Mesothelial cell of epicardium (in vitro differentiated cells): ENCODE measurements around the gene MYCBPAP. TPM values are rescaled to one million over a fixed set of nuclear protein-coding genes. Genes with fewer than 3 reads are reported as not detected.

Experiments used
- DNase-seq, 2 experiments: peaks; one replicate each; pipeline ENCODE4 v3.0.0; 2021; ENCODE audit warnings: low spot score in 2 of 2; ENCODE audit not compliant: unreplicated experiment in 2 of 2
- H3K27ac Mint-ChIP-seq: 2 replicates; pipeline ENCODE4 v1.8.0; 2021; ENCODE audit warnings: mixed read lengths
- H3K27me3 Mint-ChIP-seq: 2 replicates; pipeline ENCODE4 v1.8.0; 2021; ENCODE audit warnings: low read depth, mixed read lengths
- H3K36me3 Mint-ChIP-seq: 2 replicates; pipeline ENCODE4 v1.8.0; 2021; ENCODE audit warnings: mixed read lengths
- H3K4me1 Mint-ChIP-seq: 2 replicates; pipeline ENCODE4 v1.8.0; 2021; ENCODE audit warnings: mixed read lengths
- H3K4me3 Mint-ChIP-seq: 2 replicates; pipeline ENCODE4 v1.8.0; 2021; ENCODE audit warnings: mild to moderate bottlenecking, moderate library complexity, mixed read lengths
- H3K9me3 Mint-ChIP-seq: 2 replicates; pipeline ENCODE4 v1.8.0; 2021; ENCODE audit warnings: mixed read lengths
- total RNA-seq: library from RNA; stranded (reverse); gene quantifications from 3 replicates; pipeline ENCODE4 v1.2.1, GENCODE V29; 2021
- TF ChIP-seq, protein P1 (sequence below): fragments of 200-600 bp; sonication (generic); IDR thresholded peaks from one replicate; pipeline ENCODE4 v1.5.0; 2021; ENCODE audit warnings: antibody characterized with exemption; ENCODE audit not compliant: unreplicated experiment

The MYCBPAP gene
- total RNA-seq, 1 donor from 2014 or later: 5.1 TPM

DNA sequence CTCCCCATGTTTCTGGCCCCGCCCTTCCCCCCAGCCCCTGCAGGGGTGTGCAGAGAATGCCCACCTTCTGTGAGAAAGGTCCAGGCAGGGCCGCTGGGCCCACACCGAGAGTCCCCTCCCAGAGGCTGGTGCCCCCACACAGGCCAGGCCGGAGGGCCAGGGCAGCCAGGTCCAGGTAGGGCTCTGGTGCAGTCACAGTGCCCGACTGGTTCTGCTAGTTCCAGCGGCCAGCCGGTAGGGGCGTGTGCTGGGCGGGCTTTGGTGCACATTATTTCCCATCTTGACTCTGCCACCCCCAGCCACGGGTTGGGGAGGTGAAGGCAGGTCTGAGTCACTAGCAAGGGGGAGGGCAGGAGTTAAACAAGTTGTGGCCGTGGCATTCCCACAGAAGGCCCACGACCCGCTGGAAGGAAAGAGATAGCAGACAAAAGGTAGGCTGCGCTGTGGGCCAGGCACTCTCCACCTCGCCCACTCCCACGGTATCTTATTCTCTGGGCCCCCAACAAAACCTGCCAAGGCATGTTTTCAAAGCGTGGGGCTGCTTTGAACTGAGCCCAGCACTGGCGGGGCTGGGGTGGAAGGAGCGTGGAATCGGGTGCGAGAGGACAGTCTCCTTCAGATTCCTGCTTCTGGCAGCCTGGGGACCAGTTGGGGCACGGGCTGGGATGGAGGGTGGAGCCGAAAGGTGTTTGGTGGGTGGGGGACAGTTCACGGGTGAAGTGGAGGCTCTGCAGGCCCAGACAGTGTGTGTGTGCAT is 26.2 kb downstream of the MYCBPAP start:
- Mint-ChIP-seq H3K4me1 (peaks cover 43% of the 10 kb centered on the region), H3K36me3 (peaks cover 5% of the 10 kb centered on the region), H3K27me3 (peaks cover 7% of the 10 kb centered on the region), H3K4me3 (peak overlapping the region; percentile 79), H3K9me3 (no peaks in the 10 kb centered on the region), H3K27ac (peak overlapping the region; percentile 96)
- TF ChIP-seq, protein P1, sequence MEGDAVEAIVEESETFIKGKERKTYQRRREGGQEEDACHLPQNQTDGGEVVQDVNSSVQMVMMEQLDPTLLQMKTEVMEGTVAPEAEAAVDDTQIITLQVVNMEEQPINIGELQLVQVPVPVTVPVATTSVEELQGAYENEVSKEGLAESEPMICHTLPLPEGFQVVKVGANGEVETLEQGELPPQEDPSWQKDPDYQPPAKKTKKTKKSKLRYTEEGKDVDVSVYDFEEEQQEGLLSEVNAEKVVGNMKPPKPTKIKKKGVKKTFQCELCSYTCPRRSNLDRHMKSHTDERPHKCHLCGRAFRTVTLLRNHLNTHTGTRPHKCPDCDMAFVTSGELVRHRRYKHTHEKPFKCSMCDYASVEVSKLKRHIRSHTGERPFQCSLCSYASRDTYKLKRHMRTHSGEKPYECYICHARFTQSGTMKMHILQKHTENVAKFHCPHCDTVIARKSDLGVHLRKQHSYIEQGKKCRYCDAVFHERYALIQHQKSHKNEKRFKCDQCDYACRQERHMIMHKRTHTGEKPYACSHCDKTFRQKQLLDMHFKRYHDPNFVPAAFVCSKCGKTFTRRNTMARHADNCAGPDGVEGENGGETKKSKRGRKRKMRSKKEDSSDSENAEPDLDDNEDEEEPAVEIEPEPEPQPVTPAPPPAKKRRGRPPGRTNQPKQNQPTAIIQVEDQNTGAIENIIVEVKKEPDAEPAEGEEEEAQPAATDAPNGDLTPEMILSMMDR: peak; percentile 62
- DNase-seq: peak in 1 of 2 experiments; percentile 57

DNA sequence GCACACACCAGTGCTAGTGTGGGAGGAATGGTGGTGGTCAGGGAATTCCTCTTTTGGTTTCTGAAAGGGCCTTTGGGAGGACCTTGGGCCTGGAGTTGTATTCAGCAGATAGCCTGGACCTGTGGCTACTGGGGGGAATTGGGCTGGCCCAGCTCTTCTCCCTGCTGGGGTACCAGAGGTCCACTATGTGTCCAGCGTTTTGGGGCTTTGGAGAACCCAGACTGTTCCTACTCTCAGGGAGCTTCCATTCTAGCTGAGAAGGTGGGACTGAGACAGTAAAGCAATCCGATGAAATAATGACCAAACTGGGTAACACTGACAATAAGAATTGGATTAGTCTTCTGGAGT is 26.7 kb downstream of the MYCBPAP start:
- H3K36me3 Mint-ChIP-seq: peaks cover 8% of the 10 kb centered on the region
- peaks cover 7% of the 10 kb centered on the region for H3K27me3 Mint-ChIP-seq

DNA sequence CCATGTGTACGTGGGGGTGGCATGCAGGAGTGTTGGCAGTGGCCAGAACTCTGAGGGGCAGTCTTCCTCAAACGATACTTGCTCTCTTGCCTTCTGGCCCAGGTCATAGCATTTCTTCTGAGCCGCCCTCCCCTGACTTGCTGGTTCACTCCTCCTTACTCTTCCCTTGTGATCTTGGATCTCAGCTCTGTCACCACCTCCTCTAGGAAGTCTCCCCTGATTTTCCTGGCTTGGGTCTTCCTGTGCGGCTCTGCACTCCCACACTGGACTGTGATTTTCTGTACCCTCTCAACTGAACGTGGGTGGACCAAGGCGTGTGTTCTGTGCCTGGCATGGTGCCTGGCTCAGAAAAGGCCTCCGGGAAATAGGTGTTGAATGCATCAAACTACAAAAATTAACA is 27.2 kb downstream of the MYCBPAP start:
- DNase-seq: no peak
- Mint-ChIP-seq H3K27me3 (peaks cover 7% of the 10 kb centered on the region), H3K4me1 (peaks cover 43% of the 10 kb centered on the region), H3K27ac (no peak overlapping the region), H3K9me3 (no peaks in the 10 kb centered on the region), H3K4me3 (peak overlapping the region; percentile 18), H3K36me3 (peaks cover 8% of the 10 kb centered on the region)
- TF ChIP-seq, protein P1: no peak

More for the DNA sequence above, 26.7 kb downstream of the MYCBPAP start:
- Mint-ChIP-seq H3K4me1 (peaks cover 43% of the 10 kb centered on the region), H3K9me3 (no peaks in the 10 kb centered on the region), H3K4me3 (peak overlapping the region; percentile 79), H3K27ac (peak overlapping the region; percentile 96)
- TF ChIP-seq, protein P1: no peak
- no peak for DNase-seq

GRCh38 chr17:50536683-50537646 is 28.7 kb downstream of the MYCBPAP start:
- H3K27ac Mint-ChIP-seq: no peak overlapping the region
- H3K36me3 Mint-ChIP-seq: peaks cover 8% of the 10 kb centered on the region
- H3K27me3 Mint-ChIP-seq: peaks cover 7% of the 10 kb centered on the region
- no peaks in the 10 kb centered on the region for H3K9me3 Mint-ChIP-seq
- peaks cover 35% of the 10 kb centered on the region for H3K4me1 Mint-ChIP-seq
- H3K4me3 Mint-ChIP-seq: no peak overlapping the region
- DNase-seq: no peak
- TF ChIP-seq, protein P1: no peak

- Mint-ChIP-seq H3K27me3 (peaks cover 7% of the 10 kb centered on the region), H3K9me3 (no peaks in the 10 kb centered on the region), H3K36me3 (peaks cover 8% of the 10 kb centered on the region), H3K4me1 (peaks cover 36% of the 10 kb centered on the region), H3K4me3 (no peak overlapping the region), H3K27ac (no peak overlapping the region)
- no peak for DNase-seq
- TF ChIP-seq, protein P1: no peak
These were observed 29.7 kb downstream of the MYCBPAP start for GRCh38 chr17:50537721-50538548.
